ENCODE results near the gene TBKBP1. TPM values are rescaled to one million over a fixed set of nuclear protein-coding genes. Genes with fewer than 3 reads are reported as not detected.

Gene TBKBP1
- total RNA-seq, 2 donors from 2014 or later, result 8.0 to 13.2 TPM

DNA sequence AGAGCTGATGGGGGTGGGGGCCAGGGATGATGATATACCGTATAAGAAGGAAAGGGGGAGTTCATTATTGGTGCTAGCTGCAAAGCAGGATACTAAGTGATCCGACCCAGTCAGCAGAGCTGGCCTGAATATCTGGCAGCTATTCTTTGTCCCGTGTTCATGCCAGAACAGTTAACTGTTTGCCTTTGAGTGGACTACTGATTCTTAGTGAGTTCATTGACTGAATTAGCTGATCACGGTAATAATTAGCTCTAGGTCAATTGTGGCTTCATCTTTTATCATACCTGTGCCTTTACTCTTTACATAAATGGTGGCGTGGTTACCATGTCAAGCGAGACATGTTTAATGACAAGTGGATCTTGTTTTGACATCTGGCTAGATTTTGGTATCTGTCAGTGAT is 39.0 kb upstream of the TBKBP1 start:
- 10 to 45% methylated on average over 6 of the region's 6 CpGs for WGBS, 2 donors
- ATAC-seq (no peak), DNase-seq (peak in 3 of 4 donors; percentile 19 to 31 (median 24))
- Histone ChIP-seq H3K27me3 (no peaks in the 10 kb centered on the region), H3K36me3 (replicated peaks in 1 of 2; ENCODE audit: insufficient read depth in 1 of 2, low read depth in 2 of 2) (peaks cover 12 to 31% of the 10 kb centered on the region in 2 donors), H3K4me1 (peaks cover 37% of the 10 kb centered on the region), H3K27ac (no peak overlapping the region), H3K4me3 (no peak overlapping the region), H3K9me3 (no peaks in the 10 kb centered on the region)
- intact Hi-C loops (cut with DNase I), result loop anchor here (10.0 kb wide), 1 partner anchor 150 kb away; no protein-coding TSS in a partner anchor
- TF ChIP-seq, protein P1, sequence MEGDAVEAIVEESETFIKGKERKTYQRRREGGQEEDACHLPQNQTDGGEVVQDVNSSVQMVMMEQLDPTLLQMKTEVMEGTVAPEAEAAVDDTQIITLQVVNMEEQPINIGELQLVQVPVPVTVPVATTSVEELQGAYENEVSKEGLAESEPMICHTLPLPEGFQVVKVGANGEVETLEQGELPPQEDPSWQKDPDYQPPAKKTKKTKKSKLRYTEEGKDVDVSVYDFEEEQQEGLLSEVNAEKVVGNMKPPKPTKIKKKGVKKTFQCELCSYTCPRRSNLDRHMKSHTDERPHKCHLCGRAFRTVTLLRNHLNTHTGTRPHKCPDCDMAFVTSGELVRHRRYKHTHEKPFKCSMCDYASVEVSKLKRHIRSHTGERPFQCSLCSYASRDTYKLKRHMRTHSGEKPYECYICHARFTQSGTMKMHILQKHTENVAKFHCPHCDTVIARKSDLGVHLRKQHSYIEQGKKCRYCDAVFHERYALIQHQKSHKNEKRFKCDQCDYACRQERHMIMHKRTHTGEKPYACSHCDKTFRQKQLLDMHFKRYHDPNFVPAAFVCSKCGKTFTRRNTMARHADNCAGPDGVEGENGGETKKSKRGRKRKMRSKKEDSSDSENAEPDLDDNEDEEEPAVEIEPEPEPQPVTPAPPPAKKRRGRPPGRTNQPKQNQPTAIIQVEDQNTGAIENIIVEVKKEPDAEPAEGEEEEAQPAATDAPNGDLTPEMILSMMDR (IDR thresholded peaks at IDR 0.05), result no peak
- no peak for TF ChIP-seq POLR2A (IDR thresholded peaks at IDR 0.05)

DNA sequence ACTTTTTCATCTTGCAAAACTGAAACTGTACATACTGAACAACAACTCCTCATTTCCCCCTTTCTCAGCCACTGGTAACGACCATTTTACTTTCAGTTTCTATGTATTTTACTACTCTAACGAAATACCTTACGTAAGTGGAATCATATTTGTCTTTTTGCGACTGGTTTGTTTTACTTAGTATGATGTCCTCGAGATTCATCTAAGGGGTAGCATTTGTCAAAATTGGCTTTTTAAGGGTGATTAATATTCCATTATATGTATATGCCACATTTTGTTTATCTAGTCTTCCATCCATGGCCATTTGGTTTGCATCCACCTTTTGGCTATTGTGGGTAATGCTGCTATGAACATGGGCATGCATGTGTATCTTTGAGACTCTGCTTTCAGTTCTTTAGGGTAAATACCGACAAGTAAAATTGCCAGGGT is 33.9 kb upstream of the TBKBP1 start:
- H3K4me3 ChIP-seq, result no peak overlapping the region
- H3K27me3 ChIP-seq, result no peaks in the 10 kb centered on the region
- 70 to 86% methylated on average over 6 of the region's 6 CpGs for WGBS, 2 donors

DNA sequence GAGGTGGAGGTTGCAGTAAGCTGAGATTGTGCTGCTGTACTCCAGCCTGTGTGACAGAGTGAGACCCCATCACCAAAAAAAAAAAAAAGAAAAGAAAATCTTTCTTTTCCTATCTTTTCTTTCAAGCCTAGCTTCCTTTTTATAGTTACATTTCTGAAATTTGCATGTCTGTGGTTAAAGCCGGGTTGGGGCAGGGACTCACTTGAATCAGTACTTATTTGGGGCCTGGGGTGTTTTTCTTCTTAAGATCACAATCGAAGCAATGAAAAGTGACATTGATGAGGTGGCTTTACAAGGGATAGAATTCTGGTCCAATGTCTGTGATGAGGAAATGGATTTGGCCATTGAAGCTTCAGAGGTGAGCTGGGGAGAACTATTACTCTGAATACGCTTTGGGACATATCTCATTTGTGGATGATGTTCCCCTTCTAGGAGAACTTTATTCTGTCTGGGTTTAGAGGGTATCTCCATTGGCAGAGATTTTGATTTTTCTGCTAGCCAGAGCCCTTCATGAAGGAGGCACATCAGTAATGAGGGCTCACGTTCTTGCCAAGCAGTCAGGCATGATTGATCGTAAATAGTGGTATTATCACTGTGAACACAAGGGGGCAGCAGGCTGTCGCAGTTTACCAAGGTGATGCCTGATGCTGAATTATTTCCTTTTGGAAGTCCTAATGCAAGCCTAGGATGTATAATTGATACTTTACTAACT is 29.9 kb upstream of the TBKBP1 start:
- TF ChIP-seq, protein P1 (IDR thresholded peaks at IDR 0.05), result peak; percentile 48 to 72 (median 65)
- TF ChIP-seq POLR2A (IDR thresholded peaks at IDR 0.05), result no peak
- H3K27me3 ChIP-seq, result no peaks in the 10 kb centered on the region
- H3K4me1 ChIP-seq, result no peaks in the 10 kb centered on the region
- H3K4me3 ChIP-seq, result no peak overlapping the region
- H3K27ac ChIP-seq, result no peak overlapping the region
- WGBS, 2 donors, result 39 to 45% methylated on average over 5 to 6 of the region's 6 CpGs
- ATAC-seq, result peak; percentile 79
- H3K36me3 ChIP-seq (replicated peaks in 1 of 2; ENCODE audit: insufficient read depth in 1 of 2, low read depth in 2 of 2), result peaks cover 5 to 59% of the 10 kb centered on the region in 2 donors
- intact Hi-C loops (cut with DNase I), result no loop called here
- DNase-seq, result peak; percentile 58 to 70 (median 64)
- H3K9me3 ChIP-seq, result no peaks in the 10 kb centered on the region

More for the DNA sequence above, 33.9 kb upstream of the TBKBP1 start:
- Histone ChIP-seq H3K9me3 (no peaks in the 10 kb centered on the region), H3K4me1 (peaks cover 8% of the 10 kb centered on the region), H3K36me3 (replicated peaks in 1 of 2; ENCODE audit: insufficient read depth in 1 of 2, low read depth in 2 of 2) (peaks cover 12 to 57% of the 10 kb centered on the region in 2 donors), H3K27ac (peak overlapping the region in 1 of 4 donors; percentile 23)
- ATAC-seq (no peak), DNase-seq (no peak)
- intact Hi-C loops (cut with DNase I), result no loop called here
- TF ChIP-seq, protein P1 (IDR thresholded peaks at IDR 0.05), result no peak
- TF ChIP-seq POLR2A (IDR thresholded peaks at IDR 0.05), result no peak

DNA sequence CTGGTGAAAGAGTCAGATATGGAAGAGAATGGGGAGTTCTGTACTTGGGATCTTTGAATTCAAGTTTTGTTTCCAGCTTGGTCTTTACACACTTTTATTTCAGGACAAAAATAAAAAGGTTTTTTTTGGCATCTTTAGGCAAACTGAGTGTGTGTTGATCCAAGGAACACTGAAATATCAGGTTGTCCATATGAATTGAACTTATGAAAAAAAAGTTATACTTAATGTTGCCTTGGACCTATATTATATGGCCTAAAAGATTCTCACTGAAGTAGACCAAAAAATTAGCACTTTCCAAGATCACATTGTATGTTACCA is 29.4 kb upstream of the TBKBP1 start:
- no peaks in the 10 kb centered on the region for H3K4me1 ChIP-seq
- intact Hi-C loops (cut with DNase I), result no loop called here

More for the DNA sequence above, 29.4 kb upstream of the TBKBP1 start:
- Histone ChIP-seq H3K27ac (no peak overlapping the region), H3K4me3 (no peak overlapping the region), H3K9me3 (no peaks in the 10 kb centered on the region), H3K27me3 (no peaks in the 10 kb centered on the region), H3K36me3 (replicated peaks in 1 of 2; ENCODE audit: insufficient read depth in 1 of 2, low read depth in 2 of 2) (peaks cover 5 to 61% of the 10 kb centered on the region in 2 donors)
- DNase-seq (no peak), ATAC-seq (no peak)
- TF ChIP-seq POLR2A (IDR thresholded peaks at IDR 0.05), result no peak
- TF ChIP-seq, protein P1 (IDR thresholded peaks at IDR 0.05), result peak in 1 of 7 experiments; percentile 18

All from body of pancreas (tissue), 4 donors.